ENCODE data around the gene FOXN1.

DNA sequence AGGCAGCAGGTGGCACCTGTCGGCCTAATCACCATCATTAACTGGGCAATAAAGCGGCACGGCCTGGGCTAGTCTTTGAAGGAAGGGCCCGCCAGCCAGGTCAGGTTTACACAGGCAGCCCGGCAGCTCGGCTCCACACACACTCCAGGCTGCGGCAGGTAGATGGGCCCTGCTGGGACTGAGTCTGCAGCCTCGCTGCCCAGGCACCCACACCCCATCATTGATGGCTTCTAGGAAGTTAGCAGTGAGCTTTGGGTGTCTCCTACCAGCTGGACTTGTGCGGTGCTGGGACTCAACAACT lies 6.8 kb upstream of the FOXN1 start:
- TF ChIP-seq, protein P1, sequence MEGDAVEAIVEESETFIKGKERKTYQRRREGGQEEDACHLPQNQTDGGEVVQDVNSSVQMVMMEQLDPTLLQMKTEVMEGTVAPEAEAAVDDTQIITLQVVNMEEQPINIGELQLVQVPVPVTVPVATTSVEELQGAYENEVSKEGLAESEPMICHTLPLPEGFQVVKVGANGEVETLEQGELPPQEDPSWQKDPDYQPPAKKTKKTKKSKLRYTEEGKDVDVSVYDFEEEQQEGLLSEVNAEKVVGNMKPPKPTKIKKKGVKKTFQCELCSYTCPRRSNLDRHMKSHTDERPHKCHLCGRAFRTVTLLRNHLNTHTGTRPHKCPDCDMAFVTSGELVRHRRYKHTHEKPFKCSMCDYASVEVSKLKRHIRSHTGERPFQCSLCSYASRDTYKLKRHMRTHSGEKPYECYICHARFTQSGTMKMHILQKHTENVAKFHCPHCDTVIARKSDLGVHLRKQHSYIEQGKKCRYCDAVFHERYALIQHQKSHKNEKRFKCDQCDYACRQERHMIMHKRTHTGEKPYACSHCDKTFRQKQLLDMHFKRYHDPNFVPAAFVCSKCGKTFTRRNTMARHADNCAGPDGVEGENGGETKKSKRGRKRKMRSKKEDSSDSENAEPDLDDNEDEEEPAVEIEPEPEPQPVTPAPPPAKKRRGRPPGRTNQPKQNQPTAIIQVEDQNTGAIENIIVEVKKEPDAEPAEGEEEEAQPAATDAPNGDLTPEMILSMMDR (IDR thresholded peaks at IDR 0.05), result no peak
- TF ChIP-seq POLR2AphosphoS5 (IDR thresholded peaks at IDR 0.05) (no peak), POLR2A (IDR thresholded peaks at IDR 0.05) (no peak)
